Measurements from ENCODE around the gene SPATA9.

DNA sequence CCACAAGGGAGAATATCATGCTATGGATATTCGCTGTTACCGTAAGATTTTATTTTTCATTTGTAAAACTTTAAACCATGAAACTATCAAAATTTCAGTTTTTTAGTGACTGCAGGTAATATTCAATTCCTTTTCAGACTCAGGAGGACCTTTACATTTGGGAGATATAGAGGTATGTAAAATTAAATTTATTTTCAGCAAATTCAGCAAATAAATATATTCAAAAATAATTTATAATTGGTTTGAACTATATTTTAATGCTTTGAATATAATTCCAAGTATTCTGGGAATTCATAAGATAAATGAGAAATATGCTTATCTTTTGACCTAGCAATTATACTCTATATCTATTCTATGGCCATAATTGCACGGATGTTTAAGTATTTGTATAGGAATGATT, 28.6 kb downstream of the SPATA9 start:
- TF ChIP-seq NR2C1 (IDR thresholded peaks at IDR 0.05) (no peak), NR2C1 (tag; IDR thresholded peaks at IDR 0.05) (no peak), EZH2 (IDR thresholded peaks at IDR 0.05; ENCODE audit: borderline replicate concordance, low read depth, low read length) (no peak), ZFX (CRISPR knock-in tag; IDR thresholded peaks at IDR 0.05) (no peak), TRIM28 (IDR thresholded peaks at IDR 0.05) (no peak), ZNF124 (CRISPR knock-in tag; IDR thresholded peaks at IDR 0.05) (no peak), MAFK (IDR thresholded peaks at IDR 0.05; ENCODE audit: low read length) (no peak), ESRRA (IDR thresholded peaks at IDR 0.05; ENCODE audit: borderline replicate concordance, low read depth) (no peak), MYNN (IDR thresholded peaks at IDR 0.05) (no peak), MYNN (CRISPR knock-in tag; IDR thresholded peaks at IDR 0.05) (no peak), CCAR2 (IDR thresholded peaks at IDR 0.05; ENCODE audit: low read depth, low read length) (no peak), KDM2B (CRISPR knock-in tag; IDR thresholded peaks at IDR 0.05) (no peak)
- TF ChIP-seq, protein P1, sequence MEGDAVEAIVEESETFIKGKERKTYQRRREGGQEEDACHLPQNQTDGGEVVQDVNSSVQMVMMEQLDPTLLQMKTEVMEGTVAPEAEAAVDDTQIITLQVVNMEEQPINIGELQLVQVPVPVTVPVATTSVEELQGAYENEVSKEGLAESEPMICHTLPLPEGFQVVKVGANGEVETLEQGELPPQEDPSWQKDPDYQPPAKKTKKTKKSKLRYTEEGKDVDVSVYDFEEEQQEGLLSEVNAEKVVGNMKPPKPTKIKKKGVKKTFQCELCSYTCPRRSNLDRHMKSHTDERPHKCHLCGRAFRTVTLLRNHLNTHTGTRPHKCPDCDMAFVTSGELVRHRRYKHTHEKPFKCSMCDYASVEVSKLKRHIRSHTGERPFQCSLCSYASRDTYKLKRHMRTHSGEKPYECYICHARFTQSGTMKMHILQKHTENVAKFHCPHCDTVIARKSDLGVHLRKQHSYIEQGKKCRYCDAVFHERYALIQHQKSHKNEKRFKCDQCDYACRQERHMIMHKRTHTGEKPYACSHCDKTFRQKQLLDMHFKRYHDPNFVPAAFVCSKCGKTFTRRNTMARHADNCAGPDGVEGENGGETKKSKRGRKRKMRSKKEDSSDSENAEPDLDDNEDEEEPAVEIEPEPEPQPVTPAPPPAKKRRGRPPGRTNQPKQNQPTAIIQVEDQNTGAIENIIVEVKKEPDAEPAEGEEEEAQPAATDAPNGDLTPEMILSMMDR (IDR thresholded peaks at IDR 0.05 in 2 of 3, conservative IDR thresholded peaks at IDR 0.05 in 1 of 3; ENCODE audit: insufficient read depth in 2 of 3, low read depth in 1 of 3, low read length in 3 of 3), result no peak
- TF ChIP-seq, protein P2, sequence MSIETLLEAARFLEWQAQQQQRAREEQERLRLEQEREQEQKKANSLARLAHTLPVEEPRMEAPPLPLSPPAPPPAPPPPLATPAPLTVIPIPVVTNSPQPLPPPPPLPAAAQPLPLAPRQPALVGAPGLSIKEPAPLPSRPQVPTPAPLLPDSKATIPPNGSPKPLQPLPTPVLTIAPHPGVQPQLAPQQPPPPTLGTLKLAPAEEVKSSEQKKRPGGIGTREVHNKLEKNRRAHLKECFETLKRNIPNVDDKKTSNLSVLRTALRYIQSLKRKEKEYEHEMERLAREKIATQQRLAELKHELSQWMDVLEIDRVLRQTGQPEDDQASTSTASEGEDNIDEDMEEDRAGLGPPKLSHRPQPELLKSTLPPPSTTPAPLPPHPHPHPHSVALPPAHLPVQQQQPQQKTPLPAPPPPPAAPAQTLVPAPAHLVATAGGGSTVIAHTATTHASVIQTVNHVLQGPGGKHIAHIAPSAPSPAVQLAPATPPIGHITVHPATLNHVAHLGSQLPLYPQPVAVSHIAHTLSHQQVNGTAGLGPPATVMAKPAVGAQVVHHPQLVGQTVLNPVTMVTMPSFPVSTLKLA (conservative IDR thresholded peaks at IDR 0.05), result no peak
- TF ChIP-seq, protein P3, sequence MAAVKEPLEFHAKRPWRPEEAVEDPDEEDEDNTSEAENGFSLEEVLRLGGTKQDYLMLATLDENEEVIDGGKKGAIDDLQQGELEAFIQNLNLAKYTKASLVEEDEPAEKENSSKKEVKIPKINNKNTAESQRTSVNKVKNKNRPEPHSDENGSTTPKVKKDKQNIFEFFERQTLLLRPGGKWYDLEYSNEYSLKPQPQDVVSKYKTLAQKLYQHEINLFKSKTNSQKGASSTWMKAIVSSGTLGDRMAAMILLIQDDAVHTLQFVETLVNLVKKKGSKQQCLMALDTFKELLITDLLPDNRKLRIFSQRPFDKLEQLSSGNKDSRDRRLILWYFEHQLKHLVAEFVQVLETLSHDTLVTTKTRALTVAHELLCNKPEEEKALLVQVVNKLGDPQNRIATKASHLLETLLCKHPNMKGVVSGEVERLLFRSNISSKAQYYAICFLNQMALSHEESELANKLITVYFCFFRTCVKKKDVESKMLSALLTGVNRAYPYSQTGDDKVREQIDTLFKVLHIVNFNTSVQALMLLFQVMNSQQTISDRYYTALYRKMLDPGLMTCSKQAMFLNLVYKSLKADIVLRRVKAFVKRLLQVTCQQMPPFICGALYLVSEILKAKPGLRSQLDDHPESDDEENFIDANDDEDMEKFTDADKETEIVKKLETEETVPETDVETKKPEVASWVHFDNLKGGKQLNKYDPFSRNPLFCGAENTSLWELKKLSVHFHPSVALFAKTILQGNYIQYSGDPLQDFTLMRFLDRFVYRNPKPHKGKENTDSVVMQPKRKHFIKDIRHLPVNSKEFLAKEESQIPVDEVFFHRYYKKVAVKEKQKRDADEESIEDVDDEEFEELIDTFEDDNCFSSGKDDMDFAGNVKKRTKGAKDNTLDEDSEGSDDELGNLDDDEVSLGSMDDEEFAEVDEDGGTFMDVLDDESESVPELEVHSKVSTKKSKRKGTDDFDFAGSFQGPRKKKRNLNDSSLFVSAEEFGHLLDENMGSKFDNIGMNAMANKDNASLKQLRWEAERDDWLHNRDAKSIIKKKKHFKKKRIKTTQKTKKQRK (IDR thresholded peaks at IDR 0.05; ENCODE audit: borderline replicate concordance, low read depth, low read length), result no peak
